Non-pigmented ciliary epithelial cell (primary cell): ENCODE data around the gene SLCO3A1.

Source experiments
- DNase-seq: peaks from one replicate; pipeline ENCODE4 v3.0.0-alpha.2; 2010; ENCODE audit warnings: low read depth

Gene SLCO3A1

GRCh38 chr15:91861223-91861622 is 7.7 kb downstream of the SLCO3A1 start:
- DNase-seq, result no peak

- no peak for DNase-seq
Observed at GRCh38 chr15:91862891-91863504, 9.5 kb downstream of the SLCO3A1 start.

DNA sequence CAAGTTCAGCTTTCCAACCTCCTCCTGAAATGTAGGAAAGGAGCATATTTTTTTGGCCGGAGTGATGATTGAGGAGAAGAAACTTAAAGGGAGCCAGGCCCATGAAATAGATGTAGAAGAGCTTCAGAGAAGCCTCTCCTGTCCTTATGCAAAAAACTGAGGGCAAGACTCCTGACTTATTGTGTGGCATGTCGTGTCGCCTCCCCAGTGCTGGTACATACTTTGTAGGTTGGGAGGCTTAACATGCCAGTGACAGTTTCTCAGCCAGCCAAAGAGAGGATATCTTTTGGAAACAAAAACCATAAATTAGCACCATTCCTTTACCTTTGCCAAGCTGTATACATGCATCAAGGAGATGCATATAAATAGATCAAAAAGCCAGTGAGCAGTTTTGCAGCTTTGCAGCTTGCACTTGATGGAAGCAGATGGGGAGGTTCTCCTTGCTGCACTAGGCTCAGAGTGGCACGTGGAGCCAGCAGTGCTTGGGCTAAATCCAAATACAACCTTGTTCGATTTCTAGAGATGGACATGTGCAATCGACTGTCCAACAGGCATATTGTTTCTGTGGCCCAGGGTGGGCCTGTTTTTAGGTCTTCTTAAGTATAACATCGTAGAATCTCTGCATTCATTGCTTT is 10.2 kb downstream of the SLCO3A1 start:
- DNase-seq, result no peak

DNA sequence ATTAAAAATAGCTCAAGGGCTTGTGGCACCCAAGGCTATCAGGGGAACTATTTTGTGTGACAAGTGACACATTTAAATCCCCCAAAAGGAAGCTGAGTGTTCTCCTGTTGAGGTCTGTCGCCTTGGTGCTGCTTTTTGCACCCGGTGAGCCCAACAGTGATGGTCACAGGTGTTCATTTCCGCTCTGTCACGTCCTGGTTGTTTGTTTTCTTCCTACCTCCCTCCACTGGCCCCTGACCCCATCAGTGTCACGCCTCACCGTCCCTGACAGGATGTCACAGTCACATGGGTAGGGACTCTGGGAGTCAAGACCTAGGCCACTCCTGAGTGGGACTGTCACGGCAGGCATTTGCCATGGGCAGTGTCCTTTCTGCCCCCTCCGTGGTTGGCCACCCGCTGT is 11.2 kb downstream of the SLCO3A1 start:
- no peak for DNase-seq

DNA sequence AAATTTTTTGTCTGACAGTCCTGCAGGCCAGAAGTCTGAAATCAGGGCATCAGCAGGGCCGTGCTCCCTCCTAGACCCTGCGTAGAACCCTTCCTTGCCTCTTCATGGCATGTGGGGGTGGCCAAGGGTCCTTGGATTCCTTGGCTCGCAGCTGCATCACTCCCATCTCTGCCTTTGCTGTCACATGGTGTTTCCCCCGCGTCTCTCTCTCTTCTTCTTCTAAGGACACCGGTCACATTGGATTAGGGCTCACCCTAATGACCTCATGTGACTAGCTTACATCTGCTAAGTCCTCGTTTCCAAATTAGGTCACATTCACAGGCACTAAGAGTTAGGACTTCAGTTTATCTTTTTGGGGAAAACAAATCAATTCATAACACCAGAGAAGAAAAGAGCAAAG is 12.0 kb downstream of the SLCO3A1 start:
- no peak for DNase-seq

GRCh38 chr15:91865950-91866349 is 12.4 kb downstream of the SLCO3A1 start:
- DNase-seq, result no peak

GRCh38 chr15:91866371-91866905 is 12.9 kb downstream of the SLCO3A1 start:
- DNase-seq, result no peak

DNA sequence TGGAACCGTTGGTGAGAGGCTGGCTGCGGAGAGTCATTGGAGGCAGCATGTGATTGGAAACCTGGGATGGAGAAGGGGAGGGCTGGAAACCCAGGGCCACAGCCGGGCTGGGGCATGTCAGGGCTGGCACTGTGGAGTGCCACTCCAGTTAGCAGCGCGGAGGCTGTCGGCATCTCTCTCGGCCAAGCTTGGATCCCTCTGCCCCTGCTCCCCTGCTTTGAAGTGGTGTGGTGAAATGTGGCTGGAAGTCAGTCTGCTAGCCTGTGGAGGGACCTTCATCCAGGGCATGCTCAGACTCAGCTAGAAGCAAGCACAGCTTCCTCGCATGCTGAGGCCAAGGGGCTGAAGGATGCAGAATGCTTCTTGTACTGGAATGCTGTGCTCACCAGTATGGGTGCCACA is 13.5 kb downstream of the SLCO3A1 start:
- DNase-seq, result no peak

DNA sequence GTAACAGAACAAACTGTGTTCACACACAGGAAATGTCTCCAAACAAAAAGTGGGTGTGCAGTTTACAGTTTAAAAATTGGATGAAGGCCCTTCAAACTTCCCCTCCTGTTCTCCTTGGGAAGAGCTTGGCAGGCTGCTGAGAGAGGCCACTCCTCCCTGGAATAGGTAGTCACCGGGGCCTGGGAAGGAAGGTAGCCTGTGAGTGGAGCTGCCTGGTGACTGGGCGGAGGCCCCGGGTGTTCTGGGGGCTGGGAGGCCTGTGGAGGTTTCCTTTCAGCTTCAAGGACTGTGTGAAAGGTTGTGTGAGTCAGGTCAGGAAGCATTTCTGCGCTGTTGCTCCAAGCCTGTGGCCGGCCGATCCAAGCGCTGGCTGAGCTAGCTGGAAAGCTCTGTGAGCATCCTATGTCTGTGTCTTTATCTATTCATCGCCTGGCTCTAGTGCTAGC is 14.1 kb downstream of the SLCO3A1 start:
- peak; percentile 35 for DNase-seq

GRCh38 chr15:91870876-91871537 is 17.5 kb downstream of the SLCO3A1 start:
- DNase-seq, result no peak

DNA sequence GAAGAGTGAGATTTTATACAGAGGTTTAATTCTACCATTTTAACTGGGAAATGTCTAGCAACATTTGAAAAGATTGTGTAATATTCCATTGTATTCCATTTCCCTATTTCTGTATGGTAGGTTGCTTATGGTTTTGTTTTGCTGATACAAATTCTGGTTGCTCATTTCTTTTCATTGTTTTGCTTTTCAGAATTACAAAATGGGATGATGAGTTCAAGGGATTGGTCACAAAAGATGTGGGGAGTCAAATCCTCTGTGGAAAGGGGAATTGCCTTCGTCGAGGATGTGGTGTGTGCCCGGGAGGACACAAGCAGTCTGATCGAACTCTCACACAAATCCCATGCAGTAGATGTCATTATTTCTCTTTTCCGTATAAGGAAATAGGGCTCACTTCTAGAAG is 18.3 kb downstream of the SLCO3A1 start:
- DNase-seq, result no peak

DNA sequence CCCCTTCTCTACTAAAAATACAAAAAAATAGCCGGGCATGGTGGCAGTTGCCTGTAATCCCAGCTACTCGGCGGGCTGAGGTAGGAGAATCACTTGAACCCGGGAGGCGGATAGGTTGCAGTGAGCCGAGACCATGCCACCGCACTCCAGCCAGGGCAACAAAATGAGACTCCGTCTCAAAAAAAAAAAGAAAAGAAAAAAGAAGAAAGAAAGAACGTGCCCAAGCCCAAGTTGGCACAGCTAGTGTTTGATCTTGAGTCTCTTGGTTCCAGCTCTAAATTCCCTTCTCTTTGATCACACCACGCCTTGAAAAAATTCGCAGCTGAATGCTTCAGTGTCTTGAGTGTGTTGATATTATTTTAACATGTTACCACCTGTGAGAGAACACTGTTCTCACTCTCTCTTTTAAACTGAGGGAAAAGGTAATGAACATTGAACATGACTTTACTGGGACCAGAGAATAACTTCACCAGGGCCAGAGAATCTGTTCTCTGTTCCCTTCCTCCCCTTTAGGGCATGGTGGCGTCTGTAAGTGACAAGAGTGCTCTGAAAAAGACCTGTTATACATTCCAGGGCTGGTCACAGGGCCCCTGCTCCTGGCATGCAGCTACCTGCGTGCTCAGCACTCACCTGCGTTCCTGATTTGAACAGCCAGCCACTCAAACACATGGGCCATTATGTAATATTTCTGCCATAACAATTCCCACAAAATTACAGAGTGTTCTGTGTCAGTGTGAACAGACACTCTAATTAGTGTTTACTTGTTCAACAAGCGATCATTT is 19.0 kb downstream of the SLCO3A1 start:
- no peak for DNase-seq

DNA sequence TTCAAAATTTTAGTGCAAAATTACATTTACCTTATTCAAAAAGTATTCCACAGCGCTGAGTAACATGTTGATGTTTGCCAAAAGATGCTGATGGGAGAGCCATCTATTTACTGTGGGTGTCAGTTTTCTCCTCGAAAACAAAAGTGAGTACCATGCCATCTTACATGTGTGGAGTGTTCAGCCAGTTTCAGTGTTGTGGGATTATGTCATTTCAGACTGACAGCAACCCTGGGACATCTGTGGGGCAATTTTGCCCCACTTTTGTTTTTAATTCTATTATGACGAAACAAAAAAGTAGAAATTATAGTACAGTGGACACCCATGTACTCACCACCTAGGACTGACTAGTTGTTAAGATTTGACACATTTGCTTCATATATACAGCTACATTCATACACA is 19.6 kb downstream of the SLCO3A1 start:
- no peak for DNase-seq

DNA sequence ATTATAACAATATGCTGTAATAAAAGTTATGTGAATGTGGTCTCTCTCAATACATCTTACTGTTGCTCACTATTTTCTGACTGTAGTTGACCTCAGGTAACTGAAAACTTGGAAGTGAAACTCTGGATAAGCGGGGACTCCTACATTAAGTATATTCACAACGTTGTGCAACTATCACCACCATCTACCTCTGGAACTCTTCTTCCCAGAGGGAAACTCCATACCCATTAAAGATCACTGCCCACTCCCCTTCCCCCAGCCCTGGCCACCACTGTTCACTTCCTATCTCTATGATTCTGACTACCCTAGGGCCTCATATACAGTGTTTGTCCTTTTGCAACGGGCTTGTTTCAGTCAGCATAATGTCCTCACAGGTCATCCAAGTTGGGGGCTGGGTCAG is 20.7 kb downstream of the SLCO3A1 start:
- DNase-seq, result no peak

DNA sequence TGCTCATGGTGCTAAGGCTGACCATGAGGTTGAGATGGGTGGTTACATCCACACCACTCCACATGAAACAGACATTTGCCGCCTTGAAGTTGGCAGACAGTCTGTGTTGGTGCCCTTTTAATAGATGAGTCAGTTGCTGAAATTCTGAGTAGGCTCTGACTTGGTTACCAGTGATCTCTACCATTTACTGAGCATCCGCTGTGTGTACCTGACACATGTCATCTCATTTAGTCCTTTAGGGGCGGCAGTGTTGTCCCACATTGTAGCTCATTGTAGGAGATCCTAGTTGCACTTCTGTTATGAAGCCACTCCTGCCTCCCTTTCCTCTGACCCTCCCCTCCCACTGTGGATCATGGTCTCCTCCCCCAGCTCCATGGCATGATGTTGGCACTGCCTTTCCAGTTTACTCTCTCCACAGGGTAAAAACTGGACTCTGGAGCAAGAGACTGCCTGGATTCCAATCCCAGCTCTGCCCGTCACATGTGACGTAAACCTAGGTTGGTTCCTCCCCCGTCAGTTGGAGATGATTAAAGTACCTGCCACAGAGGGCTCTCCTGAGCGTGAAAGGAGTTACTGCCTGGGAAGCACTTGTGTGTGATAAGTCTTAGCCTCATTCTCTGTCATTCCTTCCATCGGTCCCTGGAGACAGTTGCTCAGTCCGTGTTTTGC is 21.6 kb downstream of the SLCO3A1 start:
- no peak for DNase-seq

GRCh38 chr15:91876187-91876586 is 22.7 kb downstream of the SLCO3A1 start:
- no peak for DNase-seq

DNA sequence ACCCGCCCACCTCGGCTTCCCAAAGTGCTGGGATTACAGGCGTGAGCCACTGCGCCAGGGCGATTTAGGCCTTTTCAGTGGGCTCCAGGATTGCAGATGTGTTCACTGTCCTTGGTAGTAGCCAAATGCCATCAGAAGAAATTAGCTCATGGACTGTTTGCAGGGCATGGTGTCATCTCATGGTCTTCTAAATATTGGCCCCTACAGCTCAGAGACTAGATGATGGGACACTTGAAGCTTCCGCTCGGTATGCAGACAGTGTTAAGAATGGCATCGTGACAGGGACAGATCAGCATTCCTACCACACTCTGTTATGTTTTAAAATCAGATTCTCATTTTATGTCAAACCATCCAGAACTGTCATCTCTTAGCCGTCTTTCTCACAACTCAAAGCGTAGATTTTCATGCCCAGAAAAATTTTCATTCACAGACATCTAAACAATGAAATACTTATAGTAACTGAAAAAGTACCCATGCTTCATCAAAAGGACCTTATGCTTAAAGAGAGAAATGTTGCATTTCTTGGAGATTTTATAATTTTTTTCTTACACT is 24.9 kb downstream of the SLCO3A1 start:
- no peak for DNase-seq

GRCh38 chr15:91879158-91879557 is 25.6 kb downstream of the SLCO3A1 start:
- DNase-seq, result no peak

DNA sequence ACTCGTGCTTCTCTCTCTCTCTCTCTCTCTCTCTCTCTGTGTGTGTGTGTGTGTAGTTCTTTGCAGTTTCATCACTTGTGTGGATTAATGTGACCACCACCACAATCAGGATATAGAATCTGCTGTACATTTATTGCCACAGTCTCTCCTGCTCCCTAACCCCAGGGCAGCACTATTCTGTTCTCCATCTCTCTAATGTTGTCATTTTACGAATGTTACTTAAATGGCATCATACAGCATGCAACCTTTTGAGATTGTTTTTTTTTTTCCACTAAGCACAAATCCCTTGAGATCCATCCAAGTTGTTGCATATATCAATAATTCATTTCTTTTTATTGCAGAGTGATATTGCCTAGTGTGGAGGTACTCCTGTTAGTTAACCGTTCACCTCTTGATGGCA is 26.9 kb downstream of the SLCO3A1 start:
- DNase-seq, result no peak

DNA sequence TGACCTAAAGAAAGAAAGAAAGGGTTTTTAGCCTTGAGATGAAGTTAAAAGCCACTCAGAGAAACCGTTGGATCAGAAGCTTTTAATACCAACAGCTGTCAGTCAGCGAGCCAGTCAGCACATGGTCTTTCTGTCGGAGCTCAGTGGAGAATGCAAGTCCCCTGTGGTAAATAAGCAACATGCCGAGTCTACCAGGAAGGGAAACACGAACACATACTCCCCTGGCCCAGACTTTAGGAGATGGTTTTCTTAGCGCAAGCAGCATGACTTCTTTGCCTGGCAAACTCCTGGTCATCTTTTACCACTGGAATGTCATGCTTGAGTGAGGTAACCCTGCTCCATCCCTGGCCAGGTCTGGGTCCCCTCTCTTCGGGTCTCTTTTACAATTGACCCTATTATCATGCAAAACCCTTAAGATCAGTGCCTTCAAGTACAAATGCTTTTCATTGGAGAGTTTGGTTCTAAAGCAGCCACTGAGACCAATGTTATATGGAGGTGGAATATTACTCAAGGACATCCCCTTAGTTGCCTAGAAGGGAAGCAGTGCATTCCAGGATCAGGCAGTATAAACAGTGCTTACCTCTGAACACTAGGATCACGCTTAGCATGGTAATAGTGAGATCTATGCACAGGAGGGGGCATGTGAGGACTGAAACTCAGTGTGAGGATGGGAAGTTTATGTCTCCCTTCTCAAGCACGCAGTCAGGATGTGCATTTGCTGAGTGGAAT is 28.2 kb downstream of the SLCO3A1 start:
- DNase-seq, result no peak
